Astrocyte of the hippocampus (primary cell): Measurements from ENCODE around the gene STIMATE.

Experiments
- DNase-seq: peaks from one replicate; pipeline ENCODE4 v3.0.0; 2011; ENCODE audit warnings: low read depth, low spot score

The STIMATE gene

GRCh38 chr3:52894756-52895155, 2.6 kb downstream of the STIMATE start:
- DNase-seq: no peak

GRCh38 chr3:52893723-52894122, 3.6 kb downstream of the STIMATE start:
- no peak for DNase-seq

DNA sequence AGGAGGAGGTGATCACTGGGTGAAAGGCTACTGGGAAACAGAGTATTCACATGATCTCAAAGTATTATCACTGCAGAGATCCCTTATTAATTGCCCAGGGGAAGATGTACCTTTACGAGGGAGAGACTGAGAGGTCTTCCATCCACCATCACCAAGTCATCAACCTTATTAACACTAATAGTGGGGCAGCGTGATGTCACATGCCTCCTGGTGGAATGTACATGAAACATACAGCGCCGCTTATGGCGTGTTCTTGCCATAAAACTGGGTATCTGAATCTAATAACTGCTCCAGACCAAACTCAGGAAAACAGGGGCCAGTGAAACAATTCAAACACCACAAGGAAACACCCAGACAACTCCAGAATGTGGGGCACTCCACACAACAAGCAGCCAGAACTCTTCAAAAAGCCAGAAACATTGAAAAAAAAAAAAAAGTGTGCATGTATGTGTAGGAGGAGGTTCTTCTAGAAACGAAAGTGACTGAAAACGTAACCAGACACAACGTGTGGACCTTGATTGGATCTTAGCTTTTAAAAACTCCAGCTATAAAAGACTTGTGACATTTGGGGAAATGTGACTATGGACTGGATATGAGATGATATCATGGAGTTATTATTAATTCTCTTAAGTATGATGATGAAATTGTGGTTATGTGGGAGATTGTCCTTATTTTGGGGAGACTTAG, 4.6 kb downstream of the STIMATE start:
- DNase-seq: no peak

DNA sequence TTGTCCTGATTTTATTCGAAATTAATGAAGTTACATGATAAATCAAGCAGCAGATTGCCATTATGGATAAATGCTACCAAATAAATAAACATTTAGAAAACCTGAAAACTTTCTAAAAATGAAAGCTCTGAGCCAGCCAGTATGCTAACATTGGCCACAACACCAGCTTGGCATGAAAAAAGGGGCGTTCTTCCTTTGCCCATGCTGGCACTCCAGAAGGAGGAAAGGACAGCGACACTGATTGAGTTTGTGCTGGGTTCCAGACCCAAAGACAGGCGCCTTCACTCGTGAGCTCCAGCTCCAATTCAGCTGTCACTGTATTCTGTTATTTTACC, 5.1 kb downstream of the STIMATE start:
- DNase-seq: no peak

DNA sequence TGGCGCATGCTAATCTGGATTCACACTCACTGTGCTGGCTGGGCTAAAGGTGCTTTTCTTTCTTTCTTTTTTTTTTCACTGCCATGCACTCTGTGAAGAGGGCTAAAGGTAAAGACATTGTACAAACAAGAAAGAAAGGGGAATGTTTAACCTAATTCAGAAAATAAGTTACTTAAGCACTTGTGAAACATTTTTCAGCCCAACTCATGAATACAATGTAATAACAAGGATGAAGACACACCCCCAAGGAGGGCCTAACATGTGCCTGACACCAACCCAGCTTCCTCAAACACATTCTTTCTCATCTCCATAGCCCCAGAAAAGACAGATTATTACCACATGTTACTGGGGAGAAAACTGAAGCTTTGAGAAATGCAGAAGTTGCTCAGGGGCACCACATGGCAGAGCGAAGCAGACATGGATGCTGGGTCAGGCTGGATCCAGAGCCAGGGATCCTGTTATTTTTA, 5.7 kb downstream of the STIMATE start:
- no peak for DNase-seq

- DNase-seq: no peak
Measured at GRCh38 chr3:52891164-52891563, 6.2 kb downstream of the STIMATE start.

DNA sequence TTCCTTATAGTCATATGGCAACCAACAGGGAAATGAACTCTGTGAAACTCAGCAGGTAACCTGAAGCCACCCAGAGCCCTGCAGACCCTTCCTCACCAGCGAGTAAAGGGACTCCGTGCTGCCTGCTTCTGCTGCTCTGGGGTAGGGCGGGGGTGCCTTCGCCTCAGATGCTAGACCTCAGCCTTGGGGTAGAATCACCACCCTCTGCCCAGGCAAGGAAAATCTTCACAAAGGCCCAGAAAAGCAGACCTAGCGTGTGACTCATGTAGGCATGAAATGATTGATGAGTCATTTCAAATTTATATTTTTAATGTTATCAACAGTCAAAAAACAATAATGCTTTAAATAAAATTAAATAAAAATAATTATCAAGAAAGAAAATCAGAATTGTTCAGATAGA, 6.6 kb downstream of the STIMATE start:
- no peak for DNase-seq

DNA sequence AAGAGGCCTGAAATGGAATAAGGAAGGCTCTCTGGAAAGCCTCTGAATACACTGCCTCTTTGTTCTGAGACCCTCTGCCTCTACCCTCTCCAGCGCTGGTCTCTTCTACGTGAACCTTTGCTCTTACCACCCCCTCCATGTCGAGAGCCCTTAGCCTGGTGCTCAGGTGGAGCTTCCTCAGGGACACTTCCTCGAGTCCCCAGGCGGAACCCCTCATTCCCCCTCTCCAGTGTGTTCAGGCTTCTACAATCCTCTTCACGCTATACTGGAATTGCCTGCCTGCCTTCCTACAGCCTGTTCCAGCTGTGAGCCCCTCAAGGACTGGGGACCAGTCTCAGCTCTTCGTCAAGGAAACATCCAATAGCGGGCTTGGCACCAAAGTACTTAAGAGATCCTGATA, 7.4 kb downstream of the STIMATE start:
- no peak for DNase-seq

- no peak for DNase-seq
Measured at GRCh38 chr3:52887166-52887565, 10.2 kb downstream of the STIMATE start.

- no peak for DNase-seq
Measured at GRCh38 chr3:52886049-52886730, 11.2 kb downstream of the STIMATE start.

DNA sequence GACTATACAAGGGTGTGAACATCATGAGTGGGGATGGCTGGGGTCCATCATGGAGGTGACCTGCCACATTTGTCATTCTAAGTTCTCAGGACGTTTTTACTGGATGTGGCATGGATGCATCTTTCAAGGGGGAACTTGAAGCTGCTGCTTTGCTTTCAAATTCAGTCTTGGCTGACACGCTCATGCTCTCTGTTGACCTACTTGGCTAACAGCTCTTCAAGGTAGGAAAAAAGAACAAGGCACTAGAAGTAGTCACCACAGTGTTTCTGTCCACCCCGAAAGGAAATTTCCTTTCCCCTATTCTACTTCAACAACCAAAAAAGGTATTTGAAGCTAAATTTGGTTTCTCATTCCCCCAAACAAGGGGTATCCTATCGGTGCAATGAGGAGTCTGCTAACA, 15.0 kb downstream of the STIMATE start:
- DNase-seq: no peak

DNA sequence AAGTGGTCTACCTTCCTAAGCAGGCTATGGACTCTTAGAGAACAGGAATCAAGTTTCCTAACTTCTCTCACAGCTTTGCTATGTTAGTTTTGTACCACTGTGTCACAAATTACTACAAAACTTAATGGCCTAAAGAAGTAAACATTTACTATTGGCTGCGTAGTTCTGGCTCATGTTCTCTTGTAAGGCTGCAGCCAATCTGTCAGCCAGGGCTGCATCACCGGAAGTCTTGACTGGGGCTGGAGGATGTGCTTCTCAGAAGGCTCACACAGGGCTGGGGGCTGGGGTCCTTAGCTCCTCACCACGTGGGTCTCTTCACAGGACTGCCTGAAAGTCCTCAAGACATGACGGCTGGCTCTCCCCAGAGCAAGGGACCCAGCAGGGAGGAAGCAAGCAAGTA, 15.5 kb downstream of the STIMATE start:
- no peak for DNase-seq

- no peak for DNase-seq
Measured at GRCh38 chr3:52880474-52880873, 16.9 kb downstream of the STIMATE start.

DNA sequence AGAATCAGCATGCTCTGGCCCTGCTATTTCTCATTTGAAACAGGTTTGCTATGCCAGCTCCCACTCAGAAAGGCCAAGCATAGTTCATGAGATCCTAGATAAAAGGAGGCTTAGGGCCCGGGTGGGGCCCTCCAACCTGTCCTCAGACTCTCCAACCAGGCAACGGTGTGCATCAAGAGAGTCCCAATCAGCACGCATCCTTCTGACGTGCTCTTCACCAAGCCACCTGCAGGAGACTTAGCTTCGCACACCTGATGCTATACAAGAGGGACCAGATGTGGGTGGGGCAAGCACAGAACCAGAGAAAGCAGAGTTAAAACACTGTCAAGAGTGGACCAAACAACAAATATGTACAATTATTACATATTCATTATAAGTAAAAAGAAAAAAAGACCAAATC, 17.3 kb downstream of the STIMATE start:
- DNase-seq: no peak

GRCh38 chr3:52879581-52879980, 17.8 kb downstream of the STIMATE start:
- DNase-seq: no peak

GRCh38 chr3:52879090-52879489, 18.3 kb downstream of the STIMATE start:
- no peak for DNase-seq

DNA sequence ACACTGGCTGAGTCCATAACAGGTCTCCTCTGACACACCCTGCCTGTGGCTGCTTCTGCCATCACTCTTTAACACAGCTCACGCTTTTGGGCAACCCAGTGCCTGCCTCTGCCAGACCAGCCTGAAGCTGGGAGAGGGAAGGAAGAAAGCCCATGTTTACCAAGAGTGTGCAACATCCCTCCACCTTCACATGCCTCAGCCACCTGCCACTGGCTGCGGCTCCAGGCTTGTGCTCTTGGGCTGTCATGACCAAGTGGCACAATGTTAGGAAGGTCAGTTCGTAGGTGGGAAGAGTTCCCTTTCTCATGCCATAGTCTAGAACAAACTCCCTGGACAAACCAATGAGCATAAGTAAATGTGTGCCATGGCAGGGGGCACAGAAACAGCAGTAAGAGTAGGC, 20.3 kb downstream of the STIMATE start:
- no peak for DNase-seq

DNA sequence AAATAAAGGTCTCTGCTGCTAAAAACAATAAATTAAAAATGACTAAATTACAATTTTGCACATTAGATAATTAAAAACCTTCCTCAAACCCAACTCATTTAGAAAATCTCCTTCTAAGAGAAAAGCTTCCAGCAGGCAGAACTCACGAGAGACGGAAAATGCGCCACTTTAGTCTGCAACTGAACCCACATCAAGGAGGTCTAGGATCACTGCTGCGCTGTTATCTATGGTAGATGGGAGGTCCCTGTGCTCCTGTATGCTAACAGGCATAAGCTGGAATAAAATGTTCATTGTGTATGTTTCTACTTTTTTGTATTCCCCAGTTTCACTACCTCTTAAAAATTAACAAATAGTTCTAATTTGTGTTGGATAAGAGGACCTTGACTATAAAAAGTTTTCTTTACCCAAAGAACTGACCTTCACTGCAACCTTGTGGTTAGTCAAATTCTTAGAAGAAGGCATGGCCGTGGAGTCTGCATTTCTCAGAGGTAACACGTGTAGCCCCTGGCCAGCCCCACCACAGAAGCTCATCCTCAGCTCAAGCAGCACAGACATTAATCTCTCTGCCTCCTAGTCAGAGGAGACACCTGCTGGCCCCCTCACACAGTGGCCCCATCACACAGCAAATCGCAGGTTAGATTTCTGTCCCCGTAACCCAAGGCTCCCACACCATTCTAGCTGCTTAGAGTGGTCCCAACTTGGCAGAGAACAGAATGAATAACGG, 22.3 kb downstream of the STIMATE start:
- no peak for DNase-seq

GRCh38 chr3:52874160-52874701, 23.1 kb downstream of the STIMATE start:
- DNase-seq: no peak

- peak; percentile 44 for DNase-seq
Measured at GRCh38 chr3:52873433-52874159, 23.8 kb downstream of the STIMATE start.

- no peak for DNase-seq
Measured at GRCh38 chr3:52872245-52872644, 25.1 kb downstream of the STIMATE start.

GRCh38 chr3:52871761-52872160, 25.6 kb downstream of the STIMATE start:
- DNase-seq: no peak
